K562 (cell line): ENCODE data around the gene SLC5A11. TPM values are rescaled to one million over a fixed set of nuclear protein-coding genes. Genes with fewer than 3 reads are reported as not detected.

ENCODE experiments used
- AFF1 ChIP-seq, 2 experiments: fragments of 450-650 bp; IDR thresholded peaks; 2 replicates each; pipeline ENCODE4 v1.6.1; 2018; ENCODE audit warnings: mild to moderate bottlenecking in 2 of 2, low read depth in 1 of 2; ENCODE audit not compliant: partially characterized antibody in 2 of 2
- ARID2 ChIP-seq: fragments of 450-650 bp; IDR thresholded peaks from 2 replicates; pipeline ENCODE4 v1.6.1; 2017; ENCODE audit warnings: antibody characterized with exemption, mild to moderate bottlenecking
- ETS1 ChIP-seq: conservative IDR thresholded peaks from 2 replicates; pipeline ENCODE4 v1.6.1; 2011; ENCODE audit warnings: low read depth, mild to moderate bottlenecking, low read length; ENCODE audit not compliant: control insufficient read depth
- ETS2 ChIP-seq: IDR thresholded peaks from 2 replicates; pipeline ENCODE4 v1.6.1; 2016; ENCODE audit warnings: borderline replicate concordance, missing genetic modification characterization, mild to moderate bottlenecking, moderate library complexity, missing compliant biosample characterization; ENCODE audit not compliant: poor library complexity, severe bottlenecking
- GABPB1 ChIP-seq: sonication (generic); formaldehyde crosslinking; IDR thresholded peaks from 2 replicates; pipeline ENCODE4 v1.8.0; 2022; ENCODE audit warnings: mild to moderate bottlenecking, missing genetic modification reagents
- KLF10 ChIP-seq: fragments of 250-450 bp; sonication (Bioruptor Pico); IDR thresholded peaks from 2 replicates; pipeline ENCODE4 v1.6.1; 2021; ENCODE audit warnings: matching md5 sums
- MYC ChIP-seq, 2 experiments: fragments of 250-450 bp in 1 of 2; sonication (Bioruptor Pico) in 1 of 2; IDR thresholded peaks; 2 replicates each; pipeline versions ENCODE4 v1.5.1 to v1.6.1; 2012 to 2021; ENCODE audit warnings: low read depth in 2 of 2, borderline replicate concordance in 1 of 2, improper control_type of control experiment in 1 of 2, low read length in 1 of 2, mild to moderate bottlenecking in 1 of 2, moderate library complexity in 1 of 2
- MYNN ChIP-seq, 2 experiments: sonication (generic); formaldehyde crosslinking in 1 of 2; IDR thresholded peaks; 2 replicates each; pipeline versions ENCODE4 v1.5.0 to v1.6.1; 2016 to 2020; ENCODE audit warnings: antibody characterized with exemption in 1 of 2, missing genetic modification reagents in 1 of 2
- NFE2L1 ChIP-seq: fragments of 450-650 bp; IDR thresholded peaks from 2 replicates; pipeline ENCODE4 v1.6.1; 2016; ENCODE audit warnings: missing genetic modification characterization, low read depth, mild to moderate bottlenecking, missing compliant biosample characterization, moderate library complexity, borderline replicate concordance
- NUFIP1 ChIP-seq: fragments of 450-650 bp; IDR thresholded peaks from 2 replicates; pipeline ENCODE4 v1.6.1; 2018; ENCODE audit not compliant: partially characterized antibody
- SMARCB1 ChIP-seq: IDR thresholded peaks from 2 replicates; pipeline ENCODE4 v1.6.1; 2011; ENCODE audit warnings: improper control_type of control experiment, low read depth; ENCODE audit not compliant: insufficient read length
- SMARCE1 ChIP-seq: fragments of 450-650 bp; IDR thresholded peaks from 2 replicates; pipeline ENCODE4 v1.7.1; 2016; ENCODE audit warnings: mild to moderate bottlenecking
- TAF1 ChIP-seq: IDR thresholded peaks from 2 replicates; pipeline ENCODE4 v1.6.1; 2011; ENCODE audit warnings: mild to moderate bottlenecking, low read length, moderate library complexity; ENCODE audit not compliant: insufficient read depth, control insufficient read depth, severe bottlenecking; ENCODE audit errors: extremely low read depth
- TCF7L2 ChIP-seq: fragments of 150-350 bp; IDR thresholded peaks from 2 replicates; pipeline ENCODE4 v1.6.1; 2016; ENCODE audit warnings: low read depth, mild to moderate bottlenecking, low read length, moderate library complexity
- THAP7 ChIP-seq: fragments of 250-450 bp; sonication (Bioruptor Pico); IDR thresholded peaks from 2 replicates; pipeline ENCODE4 v1.5.0; 2021
- ZKSCAN8 ChIP-seq: fragments of 200-800 bp; sonication (Bioruptor generic); IDR thresholded peaks from 2 replicates; pipeline ENCODE4 v1.6.1; 2016; ENCODE audit warnings: missing genetic modification characterization, missing compliant biosample characterization
- ZNF124 ChIP-seq: sonication (generic); formaldehyde crosslinking; IDR thresholded peaks from 2 replicates; pipeline ENCODE4 v1.8.1; 2022; ENCODE audit warnings: missing genetic modification reagents
- ZNF143 ChIP-seq: sonication (generic); formaldehyde crosslinking; IDR thresholded peaks from 2 replicates; pipeline ENCODE4 v1.9.0; 2022; ENCODE audit warnings: mild to moderate bottlenecking, missing genetic modification reagents
- ZNF174 ChIP-seq: fragments of 250-450 bp; sonication (Bioruptor Pico); IDR thresholded peaks from 2 replicates; pipeline ENCODE4 v1.4.0; 2020; ENCODE audit warnings: mild to moderate bottlenecking
- ZNF436 ChIP-seq: fragments of 250-450, 450-650 bp; sonication (Bioruptor Pico); formaldehyde crosslinking; IDR thresholded peaks from 2 replicates; pipeline ENCODE4 v1.7.0; 2020; ENCODE audit warnings: mild to moderate bottlenecking
- ZNF696 ChIP-seq: fragments of 250-450 bp; sonication (Bioruptor Pico); conservative IDR thresholded peaks from 2 replicates; pipeline ENCODE4 v1.4.0; 2020; ENCODE audit warnings: mild to moderate bottlenecking, moderate library complexity
- polyA plus RNA-seq, 8 experiments: library from polyadenylated mRNA; depleted of rRNA in 4 of 8; stranded (reverse) in 5 of 8; unstranded in 3 of 8; fragments of >200 nt; fragmentation: Nextera tagmentation in 2 of 8; fragmentation: Illumina TruSeq in 1 of 8; extraction: Ambion mirVana in 2 of 8; extraction: Trizol in 1 of 8; gene quantifications; 2 replicates each; pipeline versions ENCODE4 v1.2.1 to v1.2.3, GENCODE V29; 2011 to 2014; ENCODE audit warnings: inconsistent platforms in 1 of 8, missing spikeins in 1 of 8
- total RNA-seq, 7 experiments: library from RNA; depleted of rRNA in 6 of 7; stranded (reverse); fragments of >200 nt in 6 of 7; fragmentation: Illumina TruSeq in 2 of 7; extraction: Trizol in 2 of 7; gene quantifications; 2 replicates each; pipeline versions ENCODE4 v1.2.1 to v1.2.3, GENCODE V29; 2011 to 2021; ENCODE audit warnings: low replicate concordance in 1 of 7

The SLC5A11 gene
- total and polyA plus RNA-seq, 9 of the 15 experiments (the other 6 are each of a cell fraction or from before 2014, with no cell fraction given) = 0.04 to 0.25 (median 0.11) TPM; not detected in 3

GRCh38 chr16:24844101-24845030 is 1.4 kb upstream of the SLC5A11 start (continued):
- TF ChIP-seq AFF1 (IDR thresholded peaks at IDR 0.05; ENCODE audit: low read depth in 1 of 2, partially characterized antibody in 2 of 2) = no peak
- TF ChIP-seq ARID2 = no peak
- no peak for TF ChIP-seq ETS2
- peak; percentile 59; the same call in 1 of the 2 replicates for TF ChIP-seq NFE2L1 (tag)
- TF ChIP-seq GABPB1 (CRISPR knock-in tag) = no peak
- TF ChIP-seq ZNF143 (CRISPR knock-in tag) = no peak
- no peak for TF ChIP-seq ZNF436 (CRISPR knock-in tag)
- peak; percentile 71 for TF ChIP-seq MYC (IDR thresholded peaks at IDR 0.05; ENCODE audit: low read depth, low read length)
- TF ChIP-seq MYC (CRISPR knock-in tag; IDR thresholded peaks at IDR 0.05; ENCODE audit: borderline replicate concordance, low read depth) = no peak
- TF ChIP-seq THAP7 = no peak
- peak; percentile 98 for TF ChIP-seq SMARCE1
- peak; percentile 69; the same call in 1 of the 2 replicates for TF ChIP-seq MYNN (IDR thresholded peaks at IDR 0.05)
- no peak for TF ChIP-seq MYNN (CRISPR knock-in tag; IDR thresholded peaks at IDR 0.05)
- no peak for TF ChIP-seq ZNF124 (CRISPR knock-in tag)
- TF ChIP-seq ETS1 = 0 out of 2 replicates have a peak, but pooled peaks have one; percentile 37
- no peak for TF ChIP-seq KLF10 (CRISPR knock-in tag)
- no peak for TF ChIP-seq ZKSCAN8 (CRISPR knock-in tag)
- TF ChIP-seq TAF1 = no peak
- TF ChIP-seq ZNF174 (CRISPR knock-in tag) = no peak
- TF ChIP-seq SMARCB1 = no peak
- no peak for TF ChIP-seq NUFIP1
- TF ChIP-seq TCF7L2 = no peak
- no peak for TF ChIP-seq ZNF696 (CRISPR knock-in tag)
